Type B pancreatic cell (in vitro differentiated cells): ENCODE data around the gene GARIN3. TPM values are rescaled to one million over a fixed set of nuclear protein-coding genes. Genes with fewer than 3 reads are reported as not detected.

Experiments used
- DNase-seq: peaks from one replicate; pipeline ENCODE4 v3.0.0; 2021; ENCODE audit warnings: mixed read lengths; ENCODE audit not compliant: unreplicated experiment; ENCODE audit errors: extremely low spot score
- H3K27ac Mint-ChIP-seq: 2 replicates; pipeline ENCODE4 v1.8.0; 2021; ENCODE audit warnings: mild to moderate bottlenecking, mixed read lengths
- H3K27me3 Mint-ChIP-seq: 2 replicates; pipeline ENCODE4 v1.8.0; 2021; ENCODE audit warnings: mixed read lengths
- H3K36me3 Mint-ChIP-seq: 2 replicates; pipeline ENCODE4 v1.8.0; 2021; ENCODE audit warnings: mixed read lengths
- H3K4me1 Mint-ChIP-seq: one replicate; pipeline ENCODE4 v1.8.0; 2021; ENCODE audit warnings: mixed read lengths; ENCODE audit not compliant: unreplicated experiment
- H3K4me3 Mint-ChIP-seq: 2 replicates; pipeline ENCODE4 v1.8.0; 2021; ENCODE audit warnings: mild to moderate bottlenecking, mixed read lengths
- H3K9me3 Mint-ChIP-seq: 2 replicates; pipeline ENCODE4 v1.8.0; 2021; ENCODE audit warnings: mixed read lengths
- total RNA-seq: library from RNA; stranded (reverse); gene quantifications from 2 replicates; pipeline ENCODE4 v1.2.1, GENCODE V29; 2021; ENCODE audit warnings: low replicate concordance
- TF ChIP-seq, protein P1 (sequence below): fragments of 200-600 bp; sonication (generic); conservative IDR thresholded peaks from 2 replicates; pipeline ENCODE4 v1.5.0; 2021; ENCODE audit warnings: antibody characterized with exemption, mild to moderate bottlenecking

Gene GARIN3
- total RNA-seq, 1 donor from 2014 or later: not detected

DNA sequence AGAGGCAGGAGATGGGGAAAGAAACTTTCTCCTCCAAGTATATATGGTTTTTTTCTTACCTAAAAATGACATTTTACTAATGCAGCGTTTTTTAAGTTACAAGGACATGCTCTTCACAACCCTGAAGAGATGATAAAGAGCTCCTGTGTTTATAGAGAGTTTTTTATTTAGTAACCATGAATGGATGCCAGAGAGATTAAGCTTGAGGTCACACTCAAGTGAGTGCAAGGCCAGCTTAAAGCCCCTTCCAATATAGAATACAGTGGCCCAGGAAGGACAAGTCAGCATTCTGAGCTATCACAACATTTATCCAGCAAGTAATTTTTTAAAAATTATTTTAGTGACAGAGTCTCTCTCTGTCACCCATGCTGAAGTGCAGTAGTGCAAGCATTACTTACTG is 50.6 kb downstream of the GARIN3 start:
- no peak for DNase-seq
- no peak overlapping the region for H3K4me3 Mint-ChIP-seq
- no peaks in the 10 kb centered on the region for H3K4me1 Mint-ChIP-seq
- TF ChIP-seq, protein P1, sequence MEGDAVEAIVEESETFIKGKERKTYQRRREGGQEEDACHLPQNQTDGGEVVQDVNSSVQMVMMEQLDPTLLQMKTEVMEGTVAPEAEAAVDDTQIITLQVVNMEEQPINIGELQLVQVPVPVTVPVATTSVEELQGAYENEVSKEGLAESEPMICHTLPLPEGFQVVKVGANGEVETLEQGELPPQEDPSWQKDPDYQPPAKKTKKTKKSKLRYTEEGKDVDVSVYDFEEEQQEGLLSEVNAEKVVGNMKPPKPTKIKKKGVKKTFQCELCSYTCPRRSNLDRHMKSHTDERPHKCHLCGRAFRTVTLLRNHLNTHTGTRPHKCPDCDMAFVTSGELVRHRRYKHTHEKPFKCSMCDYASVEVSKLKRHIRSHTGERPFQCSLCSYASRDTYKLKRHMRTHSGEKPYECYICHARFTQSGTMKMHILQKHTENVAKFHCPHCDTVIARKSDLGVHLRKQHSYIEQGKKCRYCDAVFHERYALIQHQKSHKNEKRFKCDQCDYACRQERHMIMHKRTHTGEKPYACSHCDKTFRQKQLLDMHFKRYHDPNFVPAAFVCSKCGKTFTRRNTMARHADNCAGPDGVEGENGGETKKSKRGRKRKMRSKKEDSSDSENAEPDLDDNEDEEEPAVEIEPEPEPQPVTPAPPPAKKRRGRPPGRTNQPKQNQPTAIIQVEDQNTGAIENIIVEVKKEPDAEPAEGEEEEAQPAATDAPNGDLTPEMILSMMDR: no peak
- H3K36me3 Mint-ChIP-seq: no peaks in the 10 kb centered on the region
- H3K9me3 Mint-ChIP-seq: no peaks in the 10 kb centered on the region
- H3K27me3 Mint-ChIP-seq: no peaks in the 10 kb centered on the region
- no peak overlapping the region for H3K27ac Mint-ChIP-seq

DNA sequence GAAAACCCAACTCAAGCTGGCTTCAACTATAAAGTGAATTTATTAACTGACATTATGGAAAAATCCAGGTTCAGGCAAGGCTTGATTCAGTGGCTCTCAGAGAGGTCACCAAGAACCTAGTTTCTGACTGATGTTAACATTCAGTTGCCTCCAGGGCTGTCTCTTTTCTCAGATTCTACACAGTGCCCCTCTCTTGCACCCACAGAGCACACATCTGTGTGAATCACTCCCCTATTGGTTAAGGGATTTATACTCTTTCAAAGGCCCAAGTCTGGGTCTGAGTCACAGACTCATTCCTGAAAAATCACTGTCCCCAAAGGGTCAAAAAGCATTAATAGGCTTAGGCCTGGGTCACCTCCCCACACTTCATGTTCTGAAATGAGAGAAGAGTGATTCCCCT is 51.1 kb downstream of the GARIN3 start:
- no peak overlapping the region for H3K4me3 Mint-ChIP-seq
- H3K9me3 Mint-ChIP-seq: no peaks in the 10 kb centered on the region
- no peaks in the 10 kb centered on the region for H3K27me3 Mint-ChIP-seq
- TF ChIP-seq, protein P1: no peak
- no peaks in the 10 kb centered on the region for H3K36me3 Mint-ChIP-seq
- H3K4me1 Mint-ChIP-seq: no peaks in the 10 kb centered on the region
- H3K27ac Mint-ChIP-seq: no peak overlapping the region
- no peak for DNase-seq

DNA sequence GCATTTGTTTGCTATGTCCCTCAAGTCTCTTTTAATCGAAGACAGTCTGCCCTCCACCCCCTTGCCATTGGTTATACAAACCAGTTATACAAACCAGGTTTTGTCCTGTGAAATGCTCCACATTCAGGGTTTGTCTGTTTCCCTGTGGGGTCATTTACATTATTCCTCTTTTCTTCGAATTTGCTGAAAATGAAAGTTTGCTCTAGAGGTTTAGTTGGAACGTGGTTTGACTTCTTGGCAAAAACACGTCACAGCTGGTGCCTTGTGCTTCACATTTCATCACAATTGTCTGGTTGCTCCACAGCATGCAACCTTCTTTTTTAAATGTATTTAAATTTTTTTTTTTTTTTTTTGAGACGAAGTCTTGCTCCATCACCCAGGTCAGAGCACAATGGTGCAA is 53.1 kb downstream of the GARIN3 start:
- H3K4me1 Mint-ChIP-seq: no peaks in the 10 kb centered on the region
- no peak for DNase-seq
- H3K27ac Mint-ChIP-seq: no peak overlapping the region
- no peak overlapping the region for H3K4me3 Mint-ChIP-seq
- H3K36me3 Mint-ChIP-seq: no peaks in the 10 kb centered on the region
- no peaks in the 10 kb centered on the region for H3K27me3 Mint-ChIP-seq
- TF ChIP-seq, protein P1: no peak
- no peaks in the 10 kb centered on the region for H3K9me3 Mint-ChIP-seq

Other genes starting within 250 kb of the GARIN3 start
- not detected in 2 replicates for gene TIMD4, start 203.0 kb downstream of the GARIN3 start, total RNA-seq
- gene HAVCR1, start 107.1 kb downstream of the GARIN3 start, total RNA-seq: 0.92 and 6.7 TPM in 2 replicates
- gene HAVCR2, start 57.2 kb downstream of the GARIN3 start, total RNA-seq: 0.10 and 0.29 TPM in 2 replicates
- gene MED7, start 23.4 kb downstream of the GARIN3 start, total RNA-seq: 11.4 and 11.9 TPM in 2 replicates
- gene ITK, start 14.6 kb upstream of the GARIN3 start, total RNA-seq: not detected in 2 replicates
- 59.4 and 61.4 TPM in 2 replicates for gene CYFIP2, start 99.9 kb upstream of the GARIN3 start, total RNA-seq